IMR-90 (cell line): ENCODE data around the gene NEMP1. TPM values are rescaled to one million over a fixed set of nuclear protein-coding genes. Genes with fewer than 3 reads are reported as not detected.

ENCODE experiments used
- FOS ChIP-seq: fragments of 150-350 bp; IDR thresholded peaks from 2 replicates; pipeline ENCODE4 v1.6.1; 2016; ENCODE audit warnings: low read depth, low read length
- MXI1 ChIP-seq: IDR thresholded peaks from 2 replicates; pipeline ENCODE4 v1.6.1; 2012; ENCODE audit warnings: low read depth, mild to moderate bottlenecking, low read length, moderate library complexity, borderline replicate concordance
- RFX5 ChIP-seq: IDR thresholded peaks from 2 replicates; pipeline ENCODE4 v1.8.0; 2012; ENCODE audit warnings: low read depth, mild to moderate bottlenecking, low read length, moderate library complexity
- SMC3 ChIP-seq: fragments of 150-350 bp; IDR thresholded peaks from 2 replicates; pipeline ENCODE4 v1.6.1; 2016; ENCODE audit warnings: low read depth, mild to moderate bottlenecking, antibody characterized with exemption, low read length, moderate library complexity
- USF2 ChIP-seq: fragments of 150-350 bp; IDR thresholded peaks from 2 replicates; pipeline ENCODE4 v1.6.1; 2017; ENCODE audit warnings: mild to moderate bottlenecking, antibody characterized with exemption, low read length, low read depth
- polyA plus RNA-seq, 3 experiments: library from polyadenylated mRNA; depleted of rRNA; stranded (reverse); fragments of >200 nt; gene quantifications; 2 replicates each; pipeline ENCODE4 v1.2.3, GENCODE V29; 2012; ENCODE audit warnings: low replicate concordance in 1 of 3
- total RNA-seq: library from RNA; depleted of rRNA; stranded (reverse); fragments of >200 nt; gene quantifications from 2 replicates; pipeline ENCODE4 v1.2.3, GENCODE V29; 2012

The NEMP1 gene
- total and polyA plus RNA-seq, 2 of the 4 experiments (the other 2 are of a cell fraction) = 8.9 to 10.9 TPM

- TF ChIP-seq SMC3 = no peak
- no peak for TF ChIP-seq RFX5
- no peak for TF ChIP-seq FOS
- TF ChIP-seq MXI1 = no peak
- TF ChIP-seq USF2 = no peak
These were observed 29.0 kb upstream of the NEMP1 start (continued) for GRCh38 chr12:57107456-57108155.
